HG03039 (cell line): ENCODE results near the gene MRPS22.

Source experiments
- ATAC-seq: cut with Tn5 transposase; IDR thresholded peaks from one replicate; pipeline ENCODE4 v1.9.1; 2021; ENCODE audit warnings: mild to moderate bottlenecking, moderate library complexity; ENCODE audit not compliant: unreplicated experiment

Gene MRPS22

GRCh38 chr3:139343895-139344856 lies at the start of gene MRPS22:
Gene MRPS22 (plus strand): TSS chr3:139344020. CDS start chr3:139344027, 7 bp downstream.
- peak; percentile 95 for ATAC-seq

DNA sequence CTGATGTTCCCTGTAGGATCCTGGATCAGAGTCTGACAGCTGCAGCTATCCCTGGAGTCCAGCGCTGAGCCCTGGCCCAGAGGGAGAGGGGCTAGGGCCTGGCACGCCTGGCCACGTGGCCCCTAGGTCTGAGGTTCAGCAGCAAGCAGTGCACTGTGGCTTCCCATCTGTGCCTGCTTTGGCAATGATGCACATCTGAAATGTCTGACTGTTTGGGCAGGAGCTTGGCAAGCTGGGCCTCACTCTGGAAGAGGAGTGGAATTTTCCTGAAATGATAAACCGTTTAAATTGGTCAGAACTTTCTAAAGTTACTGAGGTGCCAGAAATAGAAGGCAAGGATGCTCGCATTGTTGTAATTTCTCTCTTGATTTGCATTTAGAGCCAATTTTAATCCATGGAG lies 48.8 kb upstream of the MRPS22 start:
- no peak for ATAC-seq

GRCh38 chr3:139296141-139296718 lies 47.6 kb upstream of the MRPS22 start:
- ATAC-seq, result no peak

- ATAC-seq, result no peak
These were observed 46.1 kb upstream of the MRPS22 start for GRCh38 chr3:139297588-139298311.

GRCh38 chr3:139299261-139300132 lies 44.3 kb upstream of the MRPS22 start:
- ATAC-seq, result no peak

DNA sequence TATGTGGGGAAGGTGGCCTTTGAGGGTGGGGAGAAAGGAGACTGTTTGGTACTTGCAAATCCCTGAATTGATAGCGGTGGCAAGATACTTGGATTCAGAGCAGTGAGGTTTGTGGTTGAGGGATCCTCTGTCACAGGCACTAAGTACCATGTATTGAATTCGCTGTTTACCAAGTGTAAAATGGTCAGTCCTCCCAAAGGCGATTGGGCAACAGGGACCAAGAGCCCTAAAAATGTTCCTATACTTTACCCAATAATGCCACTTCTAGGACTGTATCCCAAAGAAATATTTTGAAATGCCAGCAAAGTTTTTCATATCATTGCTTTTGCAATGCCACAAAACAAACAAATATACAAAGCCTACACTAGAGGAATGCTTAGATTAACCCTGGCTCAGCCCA lies 43.4 kb upstream of the MRPS22 start:
- no peak for ATAC-seq

- ATAC-seq, result no peak
These were observed 42.6 kb upstream of the MRPS22 start for GRCh38 chr3:139301183-139301582.

GRCh38 chr3:139301654-139302053 lies 42.2 kb upstream of the MRPS22 start:
- no peak for ATAC-seq

DNA sequence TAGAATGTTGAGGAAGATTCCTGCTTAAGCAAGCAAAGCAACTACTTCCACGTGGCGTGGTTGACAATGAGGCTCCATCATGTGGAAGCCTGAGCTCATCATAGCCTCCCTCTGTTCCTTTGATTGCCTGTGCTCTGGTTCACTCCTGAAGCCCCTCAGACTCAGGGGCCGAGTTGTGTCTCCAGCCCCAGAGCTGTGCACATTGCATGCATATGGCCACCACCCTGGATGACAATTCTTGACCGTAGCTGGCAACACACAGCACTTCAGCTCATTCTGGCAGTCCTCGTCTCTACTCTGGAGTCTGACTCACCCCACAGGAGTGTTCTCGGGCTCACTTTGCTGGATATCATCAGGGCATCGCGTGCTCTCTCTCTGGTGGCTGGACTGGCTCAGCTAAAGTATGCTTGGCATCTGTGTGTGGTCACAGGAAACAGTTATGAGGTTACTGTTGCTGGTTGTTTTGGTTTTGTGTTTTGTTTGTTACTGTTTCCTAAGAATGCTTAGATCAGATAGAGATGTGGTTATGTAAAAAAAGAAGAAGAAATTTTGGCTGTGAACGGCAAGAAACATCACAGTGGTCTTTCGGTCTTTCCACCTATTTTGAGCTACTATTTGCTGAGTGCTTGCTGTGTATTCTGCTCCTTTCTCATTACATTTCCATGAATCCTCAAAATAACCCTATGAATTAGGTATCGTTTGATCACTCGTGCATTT lies 41.6 kb upstream of the MRPS22 start:
- ATAC-seq, result no peak

DNA sequence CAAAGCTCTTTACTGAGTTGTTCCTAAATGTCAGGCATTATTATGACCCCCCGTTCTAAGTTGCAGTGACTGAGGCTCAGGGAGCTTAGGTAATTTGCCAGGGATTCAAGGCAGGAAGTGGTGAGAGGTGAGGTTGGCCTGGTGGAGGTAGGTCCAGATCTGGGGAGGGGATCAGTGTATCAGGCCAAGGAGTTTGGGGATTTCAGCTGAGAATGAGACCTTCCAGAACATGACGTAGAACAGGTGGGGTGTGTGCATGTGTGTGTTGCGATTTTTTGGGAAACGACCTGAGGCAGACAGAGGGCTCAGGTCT lies 41.1 kb upstream of the MRPS22 start:
- no peak for ATAC-seq

- ATAC-seq, result no peak
These were observed 40.6 kb upstream of the MRPS22 start for GRCh38 chr3:139303216-139303615.

DNA sequence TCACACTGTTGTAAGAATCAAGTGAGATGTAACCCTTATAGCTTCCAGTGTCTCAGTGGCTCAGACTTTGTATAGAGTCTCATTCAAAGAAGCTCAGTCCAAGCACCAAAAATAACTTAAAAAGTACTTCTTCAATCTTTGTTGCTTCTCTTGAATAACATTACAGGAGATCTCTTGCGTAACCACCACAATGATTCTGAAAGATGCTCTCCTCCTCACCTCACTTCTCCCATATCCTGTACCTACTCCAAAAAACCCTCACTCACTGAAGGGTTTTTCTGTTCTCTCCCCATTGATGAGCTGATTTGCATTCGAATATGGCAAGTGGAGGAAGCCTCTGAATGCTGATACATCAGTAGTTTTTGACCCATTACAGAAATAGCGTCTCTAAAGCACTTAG lies 39.4 kb upstream of the MRPS22 start:
- no peak for ATAC-seq

DNA sequence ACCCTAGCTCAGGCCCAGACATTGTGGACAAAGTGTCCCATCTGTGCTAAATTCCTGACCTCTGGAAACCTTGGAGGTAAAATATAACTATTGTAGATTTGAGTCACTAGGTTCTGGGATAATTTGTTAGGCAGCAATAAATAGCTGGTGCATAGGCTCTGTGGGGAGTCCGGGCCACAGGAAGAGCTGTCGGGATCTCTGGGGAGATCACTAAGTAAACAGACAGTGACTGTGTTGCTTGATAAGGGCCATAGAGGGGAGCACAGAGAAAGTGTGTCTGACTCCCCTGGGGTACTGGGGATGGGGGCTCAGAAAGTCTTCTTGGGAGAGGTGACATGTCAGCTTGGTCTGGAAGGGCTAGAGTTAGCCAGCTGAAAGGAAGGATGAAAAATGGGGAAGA lies 37.7 kb upstream of the MRPS22 start:
- ATAC-seq, result no peak

GRCh38 chr3:139307072-139307491 lies 36.7 kb upstream of the MRPS22 start:
- ATAC-seq, result no peak

DNA sequence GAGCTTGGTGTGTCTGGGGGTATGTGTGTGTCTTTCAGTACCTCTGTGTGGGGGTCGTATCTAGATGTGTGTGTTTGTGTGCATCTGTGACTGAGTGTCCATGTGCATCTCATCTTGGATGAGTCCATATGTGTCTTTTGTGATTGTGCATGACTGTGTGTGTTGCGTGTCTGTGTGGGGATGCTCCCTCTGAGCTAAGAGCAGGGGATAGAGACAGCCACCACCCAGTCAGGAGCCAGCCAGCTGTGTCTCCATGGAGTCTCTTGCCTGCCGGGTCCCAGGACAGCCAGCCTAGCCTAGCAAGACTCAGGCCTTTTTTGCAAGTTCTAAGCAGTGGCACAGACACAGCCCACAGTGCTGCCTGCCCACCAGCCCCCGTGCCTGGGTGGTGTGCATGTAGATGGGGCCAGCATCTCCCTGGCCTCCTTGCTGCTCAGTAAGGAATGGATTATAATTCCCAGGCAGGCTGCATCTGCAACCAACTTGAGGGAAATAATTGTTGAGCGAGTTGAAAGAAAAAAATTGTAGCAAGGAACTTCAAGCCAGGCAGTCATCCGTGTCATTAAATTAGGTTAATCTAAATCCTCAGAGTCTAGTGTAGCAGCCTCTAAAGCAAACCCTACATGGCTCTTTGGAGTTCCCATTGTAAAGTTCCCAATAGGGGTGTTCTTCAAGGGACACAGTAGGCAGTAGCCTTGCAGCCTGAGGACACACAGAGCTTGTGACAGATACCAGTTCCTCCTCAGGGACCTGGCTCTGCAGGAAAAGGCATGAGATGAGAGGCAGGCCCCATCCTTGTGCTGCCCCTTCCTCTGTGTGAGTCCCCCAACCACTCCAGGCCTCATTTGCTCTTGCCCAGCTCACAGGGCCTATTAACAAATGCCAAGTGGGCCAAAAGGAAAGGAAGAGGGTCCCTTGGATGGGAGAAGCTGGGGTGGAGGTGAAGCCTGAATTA lies 35.9 kb upstream of the MRPS22 start:
- no peak for ATAC-seq

GRCh38 chr3:139308560-139308959 lies 35.3 kb upstream of the MRPS22 start:
- ATAC-seq, result no peak

- ATAC-seq, result no peak
These were observed 34.7 kb upstream of the MRPS22 start for GRCh38 chr3:139309061-139309591.

GRCh38 chr3:139309880-139310279 lies 33.9 kb upstream of the MRPS22 start:
- no peak for ATAC-seq

DNA sequence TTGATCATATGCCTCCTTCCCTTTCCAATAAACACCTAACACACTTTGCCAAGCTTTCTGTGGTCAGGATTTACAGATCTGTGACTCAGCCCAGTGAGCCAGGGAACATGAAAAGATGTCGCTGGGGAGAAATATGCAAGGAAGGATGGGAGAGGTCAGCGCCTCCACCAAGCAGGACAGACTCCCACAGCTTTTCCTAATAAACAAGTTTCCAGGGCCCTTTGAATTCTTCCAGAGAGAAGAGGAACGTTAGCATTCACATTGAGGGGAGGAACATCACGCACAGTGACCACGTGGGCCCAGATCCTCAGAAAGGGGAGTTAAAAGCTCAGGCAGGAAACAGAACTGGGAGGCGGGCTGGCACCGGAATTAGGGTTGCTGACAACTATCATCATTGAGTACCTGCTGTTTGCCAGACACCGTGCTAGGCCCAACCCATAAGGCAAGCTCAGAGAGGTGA lies 33.3 kb upstream of the MRPS22 start:
- ATAC-seq, result no peak
